Duodenal mucosa (tissue), 2 donors: Measurements from ENCODE around the gene SOX2.

Experiments used
- H3K27ac ChIP-seq: one replicate; pipeline ENCODE4 v1.7.0; 2013; ENCODE audit warnings: low read depth, low read length
- H3K27me3 ChIP-seq, 2 donors: one replicate each; pipeline ENCODE4 v1.7.0; 2013; ENCODE audit warnings: low read length in 2 of 2, control low read depth in 1 of 2; ENCODE audit not compliant: insufficient read depth in 2 of 2, control insufficient read depth in 1 of 2
- H3K36me3 ChIP-seq, 2 donors: one replicate each; pipeline ENCODE4 v1.7.0; 2013; ENCODE audit warnings: low read length in 2 of 2, control low read depth in 1 of 2; ENCODE audit not compliant: insufficient read depth in 2 of 2, control insufficient read depth in 1 of 2
- H3K4me1 ChIP-seq, 2 donors: one replicate each; pipeline ENCODE4 v1.7.0; 2013; ENCODE audit warnings: low read length in 2 of 2, control low read depth in 1 of 2; ENCODE audit not compliant: insufficient read depth in 2 of 2, control insufficient read depth in 1 of 2
- H3K4me3 ChIP-seq, 2 donors: one replicate each; pipeline ENCODE4 v1.7.0; 2013; ENCODE audit warnings: low read length in 2 of 2, low read depth in 1 of 2
- H3K9ac ChIP-seq, 2 donors: one replicate each; pipeline ENCODE4 v1.7.0; 2013; ENCODE audit warnings: low read length in 2 of 2, low read depth in 1 of 2
- H3K9me3 ChIP-seq, 2 donors: one replicate each; pipeline ENCODE4 v1.7.0; 2013; ENCODE audit warnings: low read length in 2 of 2, control low read depth in 1 of 2; ENCODE audit not compliant: control insufficient read depth in 1 of 2

Gene SOX2

DNA sequence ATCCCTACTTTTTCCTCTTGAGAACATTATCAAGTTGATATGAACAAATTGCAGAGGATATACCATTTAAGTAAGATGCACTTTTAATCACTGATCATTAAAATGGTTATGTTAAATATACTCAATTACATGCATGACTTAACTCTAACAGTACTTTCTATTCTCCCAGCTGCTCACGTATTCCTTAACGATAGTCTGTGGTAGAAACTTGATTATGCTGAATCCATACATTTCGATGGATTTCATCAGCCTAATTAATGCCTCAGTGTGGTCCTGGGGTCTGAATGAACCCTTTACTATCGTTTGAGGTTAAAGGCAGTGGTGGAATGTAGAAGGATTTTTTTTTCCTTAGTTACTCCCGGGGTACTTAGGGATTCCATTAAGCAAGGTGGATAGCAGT, 18.6 kb downstream of the SOX2 start:
- no peak overlapping the region for H3K9ac ChIP-seq
- H3K4me1 ChIP-seq = peaks cover 5 to 6% of the 10 kb centered on the region in 2 donors
- H3K36me3 ChIP-seq = no peaks in the 10 kb centered on the region
- H3K27ac ChIP-seq = no peak overlapping the region
- H3K9me3 ChIP-seq = no peaks in the 10 kb centered on the region
- peaks cover 48 to 54% of the 10 kb centered on the region in 2 donors for H3K27me3 ChIP-seq
- H3K4me3 ChIP-seq = no peak overlapping the region

GRCh38 chr3:181730934-181731333, 19.2 kb downstream of the SOX2 start:
- Histone ChIP-seq H3K9me3 (no peaks in the 10 kb centered on the region), H3K9ac (no peak overlapping the region), H3K27ac (no peak overlapping the region), H3K36me3 (no peaks in the 10 kb centered on the region), H3K4me1 (peaks cover 5 to 6% of the 10 kb centered on the region in 2 donors), H3K27me3 (peaks cover 46 to 51% of the 10 kb centered on the region in 2 donors), H3K4me3 (no peak overlapping the region)

GRCh38 chr3:181735911-181736310, 24.2 kb downstream of the SOX2 start:
- H3K27me3 ChIP-seq = peaks cover 2 to 3% of the 10 kb centered on the region in 2 donors
- H3K4me1 ChIP-seq = no peaks in the 10 kb centered on the region
- H3K27ac ChIP-seq = no peak overlapping the region
- H3K36me3 ChIP-seq = no peaks in the 10 kb centered on the region
- H3K9me3 ChIP-seq = no peaks in the 10 kb centered on the region
- H3K4me3 ChIP-seq = no peak overlapping the region
- H3K9ac ChIP-seq = no peak overlapping the region

DNA sequence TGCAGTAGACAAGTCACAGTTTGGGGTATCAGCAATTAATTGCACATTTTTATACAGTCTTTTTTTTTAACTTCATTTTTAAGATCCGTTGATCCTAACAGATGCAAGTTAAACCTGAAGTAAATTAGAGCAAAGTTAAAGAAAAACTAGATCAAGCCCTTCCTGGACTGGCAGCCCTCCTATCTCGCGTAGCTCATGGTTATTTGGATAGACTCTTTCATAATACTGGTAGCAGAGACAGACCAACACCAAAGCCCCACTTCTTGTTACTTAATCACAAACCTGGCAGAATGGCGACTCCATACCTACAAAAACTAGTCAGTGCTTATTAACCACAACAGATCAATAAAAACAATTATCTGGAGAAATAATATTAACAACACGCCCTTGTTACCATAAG, 26.8 kb downstream of the SOX2 start:
- Histone ChIP-seq H3K9ac (no peak overlapping the region), H3K4me1 (no peaks in the 10 kb centered on the region), H3K27me3 (no peaks in the 10 kb centered on the region), H3K36me3 (no peaks in the 10 kb centered on the region), H3K4me3 (no peak overlapping the region), H3K27ac (no peak overlapping the region), H3K9me3 (no peaks in the 10 kb centered on the region)

DNA sequence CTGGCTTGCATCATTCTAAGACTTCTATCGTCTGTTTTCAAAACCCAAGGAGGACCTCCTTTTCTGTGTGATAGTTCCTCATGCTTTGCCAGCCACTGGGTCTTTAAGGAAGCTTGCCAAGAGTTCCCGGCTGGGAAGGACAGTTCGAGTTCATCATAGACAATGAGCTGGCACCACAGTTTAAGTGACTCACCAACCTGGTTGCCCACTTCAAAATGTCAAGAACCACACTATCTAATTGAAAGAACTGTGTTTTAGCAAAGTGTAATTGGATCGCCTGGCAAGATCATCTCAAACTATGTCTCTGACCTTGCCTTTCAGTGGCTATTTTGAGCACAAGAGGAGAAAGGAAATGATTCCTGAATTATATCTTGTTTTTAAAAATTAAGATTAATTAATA, 27.9 kb downstream of the SOX2 start:
- Histone ChIP-seq H3K36me3 (no peaks in the 10 kb centered on the region), H3K4me1 (no peaks in the 10 kb centered on the region), H3K27me3 (no peaks in the 10 kb centered on the region), H3K9me3 (no peaks in the 10 kb centered on the region), H3K4me3 (no peak overlapping the region), H3K9ac (no peak overlapping the region), H3K27ac (no peak overlapping the region)

- no peak overlapping the region for H3K27ac ChIP-seq
- no peaks in the 10 kb centered on the region for H3K27me3 ChIP-seq
- no peak overlapping the region for H3K9ac ChIP-seq
- H3K36me3 ChIP-seq = no peaks in the 10 kb centered on the region
- no peaks in the 10 kb centered on the region for H3K4me1 ChIP-seq
- no peak overlapping the region for H3K4me3 ChIP-seq
- no peaks in the 10 kb centered on the region for H3K9me3 ChIP-seq
Observed at GRCh38 chr3:181741417-181741816, 29.7 kb downstream of the SOX2 start.

- Histone ChIP-seq H3K36me3 (no peaks in the 10 kb centered on the region), H3K27ac (no peak overlapping the region), H3K9ac (no peak overlapping the region), H3K4me1 (no peaks in the 10 kb centered on the region), H3K4me3 (no peak overlapping the region), H3K27me3 (peaks cover 0 to 3% of the 10 kb centered on the region in 2 donors), H3K9me3 (no peaks in the 10 kb centered on the region)
Observed at GRCh38 chr3:181752202-181752671, 40.5 kb downstream of the SOX2 start.

DNA sequence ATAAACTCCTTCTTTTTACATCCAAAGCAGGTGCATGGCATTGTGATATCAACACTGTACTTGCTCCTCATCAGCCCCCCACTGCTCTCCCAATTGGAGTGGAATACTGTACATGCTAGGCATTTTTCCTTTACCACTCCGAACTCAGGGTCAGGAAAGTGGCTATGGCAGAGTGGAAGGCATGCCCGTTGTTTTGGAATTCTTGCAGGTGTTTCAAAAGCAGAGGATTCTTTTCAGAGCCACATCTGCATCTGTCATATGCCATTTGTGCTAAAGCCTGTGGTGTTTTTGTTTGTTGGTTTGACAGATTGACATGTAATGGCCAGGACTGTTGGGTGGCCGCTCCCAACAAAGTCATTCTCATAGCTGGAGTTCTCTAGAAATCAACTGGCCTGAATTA, 41.7 kb downstream of the SOX2 start:
- no peak overlapping the region for H3K4me3 ChIP-seq
- H3K9ac ChIP-seq = no peak overlapping the region
- no peak overlapping the region for H3K27ac ChIP-seq
- H3K4me1 ChIP-seq = no peaks in the 10 kb centered on the region
- no peaks in the 10 kb centered on the region for H3K36me3 ChIP-seq
- peaks cover 0 to 3% of the 10 kb centered on the region in 2 donors for H3K27me3 ChIP-seq
- H3K9me3 ChIP-seq = no peaks in the 10 kb centered on the region

DNA sequence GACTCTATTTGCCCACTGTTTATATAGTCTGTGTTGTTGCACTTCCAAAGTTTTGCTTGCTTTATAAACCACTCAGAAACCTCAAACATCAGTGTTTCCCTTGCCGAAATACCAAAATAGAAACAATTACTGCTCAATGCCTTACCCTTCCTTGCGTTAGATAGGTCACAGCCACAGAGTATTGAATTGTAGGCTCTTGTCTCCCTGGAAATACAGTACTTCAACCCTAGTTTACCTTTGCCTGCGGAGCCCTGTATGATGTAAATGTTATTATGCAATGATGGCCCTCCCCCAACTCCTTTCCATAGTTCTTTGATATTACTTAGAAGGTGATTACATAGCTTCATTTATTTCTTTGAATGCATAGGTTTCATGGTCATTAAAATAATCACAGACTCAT, 44.2 kb downstream of the SOX2 start:
- no peaks in the 10 kb centered on the region for H3K9me3 ChIP-seq
- H3K9ac ChIP-seq = no peak overlapping the region
- no peak overlapping the region for H3K4me3 ChIP-seq
- H3K27me3 ChIP-seq = peaks cover 0 to 3% of the 10 kb centered on the region in 2 donors
- H3K4me1 ChIP-seq = no peaks in the 10 kb centered on the region
- H3K36me3 ChIP-seq = no peaks in the 10 kb centered on the region
- H3K27ac ChIP-seq = no peak overlapping the region

GRCh38 chr3:181756645-181757297, 45.0 kb downstream of the SOX2 start:
- no peaks in the 10 kb centered on the region for H3K36me3 ChIP-seq

More at GRCh38 chr3:181756645-181757297, 45.0 kb downstream of the SOX2 start:
- H3K27ac ChIP-seq = no peak overlapping the region
- no peak overlapping the region for H3K9ac ChIP-seq
- peaks cover 0 to 3% of the 10 kb centered on the region in 2 donors for H3K27me3 ChIP-seq
- H3K9me3 ChIP-seq = no peaks in the 10 kb centered on the region
- H3K4me1 ChIP-seq = no peaks in the 10 kb centered on the region
- H3K4me3 ChIP-seq = no peak overlapping the region
